GM21360 (cell line): ENCODE measurements around the gene SPG21.
A peak's percentile ranks its signal among the peaks of the same experiment; 100 is the strongest.
"Not testable (repeated sequence)": the region's sequence is repeated elsewhere in the genome, so short reads cannot be mapped to it uniquely, and the experiment has no call there.

Experiments used
- ATAC-seq: cut with Tn5 transposase; IDR thresholded peaks from one replicate; pipeline ENCODE4 v1.9.1; 2021; ENCODE audit warnings: mild to moderate bottlenecking, moderate library complexity; ENCODE audit not compliant: unreplicated experiment

The SPG21 gene

DNA sequence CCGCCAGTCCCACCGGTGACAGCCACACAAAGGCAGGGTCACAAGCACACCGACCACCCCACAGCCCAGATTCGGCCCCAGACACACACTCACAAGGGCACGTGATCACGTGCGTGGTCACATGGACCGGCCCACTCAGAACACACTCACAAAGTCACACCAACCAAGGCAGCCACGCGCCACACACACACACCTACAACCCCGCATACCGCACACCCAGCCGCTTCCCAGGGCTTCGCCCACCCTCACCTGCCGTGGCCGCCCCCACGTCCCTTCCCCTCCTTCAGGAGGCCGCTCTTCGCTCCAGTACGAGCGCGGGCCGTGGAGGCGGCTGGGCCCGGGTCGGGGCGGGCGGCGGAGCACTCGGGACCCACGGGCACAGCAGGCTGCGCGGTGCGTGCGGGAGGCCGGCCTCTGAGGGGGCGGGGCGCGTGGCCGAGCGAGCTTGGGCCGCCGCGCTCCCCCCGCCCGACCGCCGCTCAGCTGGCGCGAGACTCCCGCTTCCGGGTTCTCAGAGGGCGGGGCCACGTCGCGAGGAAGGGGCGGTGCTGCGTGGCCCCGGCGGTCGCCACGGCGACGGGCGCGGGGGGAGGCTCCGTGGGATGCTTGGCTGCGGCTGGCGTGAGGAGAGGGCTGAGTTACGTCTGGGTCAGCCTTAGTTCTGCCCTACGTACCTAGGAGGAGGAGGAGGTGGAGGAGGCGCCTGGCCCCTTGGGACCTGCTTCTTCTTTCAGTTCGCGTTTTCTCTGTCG lies at the start of gene SPG21:
Gene SPG21 (minus strand): TSS at position 499 of the 752 bp plus-strand sequence. CDS start 6,345 bp downstream, outside the sequence.
- peak; percentile 96 for ATAC-seq

GRCh38 chr15:65038836-65039235 lies 49.1 kb upstream of the SPG21 start:
- no peak for ATAC-seq

- ATAC-seq: no peak
These were observed 48.7 kb upstream of the SPG21 start for GRCh38 chr15:65038428-65038827.

DNA sequence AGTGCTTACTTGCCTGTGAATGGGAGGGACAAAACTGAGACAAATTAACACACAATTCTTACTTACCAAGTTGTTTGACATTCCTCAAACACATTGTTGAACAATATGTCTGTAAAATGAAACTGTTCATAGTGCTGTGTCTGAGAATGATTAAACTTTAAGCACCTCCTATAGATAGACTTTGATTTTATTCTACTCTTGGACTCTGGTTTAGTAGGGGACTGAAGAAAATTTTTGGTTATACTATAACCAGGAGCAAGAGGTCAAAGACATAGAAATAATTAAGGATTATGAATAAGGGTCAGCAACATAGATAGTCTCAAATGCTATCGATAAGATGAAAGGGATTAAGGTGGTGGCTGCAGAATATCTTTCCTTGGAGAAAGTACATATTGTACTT lies 47.6 kb upstream of the SPG21 start:
- no peak for ATAC-seq

- no peak for ATAC-seq
These were observed 45.0 kb upstream of the SPG21 start for GRCh38 chr15:65034719-65035118.

GRCh38 chr15:65033659-65034269 lies 44.0 kb upstream of the SPG21 start:
- ATAC-seq: no peak

DNA sequence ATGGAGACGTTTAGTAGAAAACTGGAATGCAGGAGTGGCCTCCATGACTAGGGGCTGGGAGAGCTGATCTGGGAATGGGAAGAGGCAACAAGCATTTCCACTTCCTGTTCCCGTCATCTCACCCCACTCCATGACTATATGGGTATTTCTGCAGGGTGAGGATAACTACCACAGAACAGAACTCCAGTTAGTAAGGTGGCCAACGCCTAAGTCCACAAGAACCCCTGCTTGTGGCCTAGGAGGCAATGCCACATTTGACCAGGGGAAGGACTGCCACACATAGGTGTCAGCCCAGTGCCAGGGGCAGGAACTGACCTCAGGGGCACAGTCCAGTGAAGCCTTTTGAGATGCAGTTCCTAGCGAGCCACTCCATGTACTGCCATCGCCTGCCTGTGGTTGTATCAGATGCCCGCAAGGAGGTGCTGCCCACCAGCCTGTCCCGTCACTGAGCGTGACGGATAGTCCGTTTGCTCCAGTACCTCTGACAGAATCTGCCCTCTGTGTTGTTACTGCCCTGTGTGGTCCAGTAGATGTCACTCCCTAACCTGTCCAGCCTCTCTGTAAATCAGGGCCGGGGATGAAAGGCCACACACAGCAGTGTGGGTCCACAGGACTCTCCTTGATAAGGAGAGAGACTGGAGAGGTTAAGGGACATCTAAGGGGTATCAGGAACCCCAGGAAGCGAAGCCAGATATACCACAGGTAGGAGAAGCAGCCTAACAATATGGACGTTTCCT lies 43.3 kb upstream of the SPG21 start:
- peak; percentile 37 for ATAC-seq

GRCh38 chr15:65029736-65030208 lies 40.1 kb upstream of the SPG21 start:
- no peak for ATAC-seq

- ATAC-seq: peak; percentile 81
These were observed 39.4 kb upstream of the SPG21 start, which contains the start of gene MTFMT for GRCh38 chr15:65028921-65029735. TSS of gene MTFMT (minus strand) at chr15:65029639. CDS start at chr15:65029613, 26 bp downstream.

DNA sequence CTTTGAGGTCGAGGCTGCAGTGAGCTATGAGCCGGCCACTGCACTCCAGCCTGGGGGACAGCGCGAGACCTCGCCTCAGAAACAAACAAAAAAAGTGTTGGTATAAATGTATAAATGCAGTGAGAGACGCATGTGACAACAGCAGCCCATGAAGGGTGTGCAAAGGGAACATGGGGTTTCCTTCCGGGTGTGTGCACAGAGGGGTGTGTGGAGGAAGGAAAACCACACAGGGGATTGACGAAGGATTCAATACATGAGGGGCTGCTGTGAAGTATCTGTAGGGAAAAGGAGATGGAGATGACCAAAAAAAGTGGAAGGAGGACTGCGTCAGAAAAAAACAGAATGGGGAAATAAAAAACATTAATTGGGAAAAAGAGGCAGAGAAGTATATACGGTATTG lies 38.6 kb upstream of the SPG21 start:
- no peak for ATAC-seq

DNA sequence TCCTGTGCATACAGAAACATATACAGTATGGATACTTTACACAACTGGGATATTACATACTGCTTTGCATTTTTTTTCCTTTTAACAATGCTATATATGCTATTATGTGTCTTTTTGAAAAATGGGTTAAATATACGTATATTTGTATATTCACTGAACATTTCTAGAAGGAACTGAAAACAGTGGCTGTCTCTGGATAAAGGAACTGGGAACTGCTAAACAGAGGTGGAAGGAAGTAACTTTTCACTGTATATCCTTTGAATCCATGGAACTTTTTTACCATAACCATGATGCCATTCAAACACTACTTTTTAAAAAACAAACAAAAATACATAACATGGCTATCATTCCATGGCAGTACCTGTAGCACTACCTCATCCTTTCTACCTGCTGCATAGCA lies 37.9 kb upstream of the SPG21 start:
- no peak for ATAC-seq

DNA sequence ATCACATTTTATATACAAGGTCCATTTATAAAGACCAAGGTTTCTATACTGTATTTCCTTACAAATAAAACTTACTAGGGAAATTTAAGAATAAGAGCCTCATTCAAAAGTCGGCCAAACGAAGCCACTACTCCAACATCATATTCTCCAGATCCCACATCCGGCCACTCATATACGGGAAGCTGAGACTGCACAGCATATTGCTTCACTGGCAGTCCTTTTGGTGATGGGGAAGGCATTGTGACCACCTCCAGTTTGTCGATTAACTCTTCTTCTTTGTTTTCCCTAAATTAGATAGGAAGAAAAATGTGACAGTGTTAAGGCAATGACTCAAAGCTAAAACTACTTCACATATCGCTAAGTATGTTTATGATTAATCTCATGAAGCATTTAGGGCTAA lies 37.0 kb upstream of the SPG21 start:
- ATAC-seq: no peak

GRCh38 chr15:65021488-65021887 lies 31.8 kb upstream of the SPG21 start:
- no peak for ATAC-seq

DNA sequence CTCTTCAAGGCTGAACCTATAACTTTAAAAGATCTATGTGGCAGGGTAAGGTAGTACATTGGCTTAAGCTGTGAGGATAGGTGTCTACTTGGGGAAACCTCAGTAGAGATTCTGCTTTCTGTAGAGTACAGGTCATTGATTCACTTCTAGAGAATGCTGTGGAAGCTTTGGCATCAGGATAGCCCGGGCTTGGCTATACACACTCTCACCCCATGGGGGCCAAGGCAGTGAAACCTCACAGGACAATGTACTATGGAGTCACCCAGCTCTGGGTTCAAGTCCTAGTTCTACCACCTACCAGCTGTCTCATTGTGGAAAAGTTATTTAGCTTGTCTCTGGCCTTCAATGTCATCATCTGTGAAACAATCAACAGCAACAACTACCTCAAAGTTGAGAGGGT lies 30.7 kb upstream of the SPG21 start:
- no peak for ATAC-seq

DNA sequence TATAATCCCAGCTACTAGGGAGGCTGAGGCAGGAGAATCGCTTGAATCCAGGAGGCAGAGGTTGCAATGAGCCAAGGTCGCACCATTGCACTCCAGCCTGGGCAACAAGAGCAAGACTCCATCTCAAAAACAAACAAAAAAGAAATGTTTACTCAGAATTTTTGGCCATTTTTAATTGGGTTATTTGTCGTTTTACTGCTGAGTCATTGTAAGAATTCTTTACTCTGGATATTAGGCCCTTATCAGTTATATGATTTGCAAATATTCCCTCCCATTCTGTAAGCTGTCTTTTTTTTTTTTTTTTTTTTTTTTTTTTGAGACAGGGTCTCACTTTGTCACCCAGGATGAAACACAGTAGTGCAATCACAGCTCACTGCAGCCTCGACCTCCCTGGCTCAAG lies 21.5 kb upstream of the SPG21 start:
- not testable (repeated sequence) for ATAC-seq

DNA sequence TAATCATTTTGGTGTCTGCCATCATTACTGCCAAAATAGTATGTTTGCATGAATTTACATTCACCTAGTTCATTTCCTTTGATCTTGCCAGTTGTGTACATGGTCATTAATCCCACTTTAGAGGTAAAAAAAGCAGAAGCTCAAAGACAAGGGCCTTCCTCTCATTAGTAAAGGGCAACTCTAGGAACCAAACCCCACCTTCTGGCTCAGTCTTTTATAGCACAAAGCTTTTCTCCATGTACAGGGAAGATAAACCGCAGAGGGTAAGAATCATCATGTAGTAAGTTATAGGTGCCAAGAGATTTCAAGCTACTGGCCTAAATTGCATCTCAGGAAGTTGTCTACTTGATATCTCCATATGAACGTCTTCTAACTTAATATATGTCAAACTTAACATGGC lies 19.3 kb upstream of the SPG21 start:
- ATAC-seq: no peak

DNA sequence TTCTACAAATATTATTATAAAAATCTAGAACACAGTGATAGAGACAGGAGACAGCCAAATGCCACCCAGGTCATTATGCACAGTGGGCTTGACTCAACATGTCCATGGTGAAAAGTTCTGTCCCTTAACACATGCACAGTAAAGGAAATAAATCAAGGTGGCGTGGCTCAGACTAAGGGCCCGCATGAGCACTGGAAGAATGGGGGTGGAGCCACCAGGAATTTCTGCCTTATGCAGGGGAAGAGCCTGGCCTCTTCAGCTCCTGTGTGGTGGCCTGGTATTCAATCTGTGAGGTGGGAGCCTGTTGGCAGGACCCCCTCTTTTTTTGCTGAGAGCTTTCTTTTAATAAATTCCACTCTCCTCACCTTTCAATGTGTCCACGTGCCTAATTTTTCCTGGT lies 17.2 kb upstream of the SPG21 start:
- no peak for ATAC-seq

DNA sequence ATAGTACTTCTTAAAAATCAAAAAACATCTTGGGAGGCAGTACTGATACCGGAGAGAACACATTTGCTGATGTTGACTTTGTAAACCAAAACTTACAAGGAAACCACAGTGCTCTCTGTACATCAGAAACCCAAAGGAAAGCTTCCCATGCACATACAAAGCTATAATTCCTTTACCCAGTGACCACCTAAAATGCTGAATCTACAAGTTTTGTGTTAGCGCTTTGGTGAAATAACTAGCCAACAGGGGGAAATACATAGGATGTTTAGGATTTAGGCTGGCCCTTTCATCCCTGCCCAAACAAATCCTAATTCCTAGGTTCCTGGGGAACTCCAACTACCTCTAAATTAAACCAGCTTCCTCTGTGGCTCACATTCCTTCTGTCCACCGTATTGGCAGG lies 15.3 kb upstream of the SPG21 start:
- no peak for ATAC-seq

DNA sequence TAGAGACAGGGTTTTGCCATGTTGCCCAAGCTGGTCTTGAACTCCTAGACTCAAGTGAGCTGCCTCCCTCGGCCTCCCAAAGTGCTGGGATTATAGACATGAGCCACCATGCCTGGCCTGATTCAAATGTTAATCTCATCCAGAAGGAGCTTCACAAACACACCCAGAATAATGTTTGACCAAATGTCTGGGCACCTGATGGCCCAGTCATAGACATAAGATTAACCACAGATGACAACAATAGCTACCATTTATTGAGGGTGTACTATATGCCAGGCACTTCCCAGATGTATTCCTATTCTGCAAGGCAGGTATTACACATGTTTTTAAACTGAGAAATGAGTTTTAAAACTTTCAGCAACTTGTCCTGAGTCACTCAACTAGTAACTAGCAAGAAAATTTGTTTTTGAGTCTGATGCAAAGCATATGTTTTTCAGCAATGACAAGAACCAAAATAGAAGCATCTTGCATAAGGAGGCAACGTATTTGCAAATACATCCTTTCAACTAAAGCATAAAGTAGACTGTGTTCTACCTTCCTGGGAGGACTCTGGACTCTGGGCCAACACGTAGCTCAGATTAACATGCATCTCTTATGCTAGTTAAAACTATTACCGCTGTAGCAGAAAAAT lies 8.1 kb upstream of the SPG21 start:
- no peak for ATAC-seq

GRCh38 chr15:64997066-64997465 lies 7.4 kb upstream of the SPG21 start:
- no peak for ATAC-seq
